Neural progenitor cell (in vitro differentiated cells): ENCODE measurements around the gene SMAP2.
"Not testable (repeated sequence)": the region's sequence is repeated elsewhere in the genome, so short reads cannot be mapped to it uniquely, and the experiment has no call there.

Source experiments
- EZH2 ChIP-seq: fragments of 200-600 bp; sonication (generic); IDR thresholded peaks from 2 replicates; pipeline ENCODE4 v1.6.1; 2017; ENCODE audit warnings: antibody characterized with exemption, mild to moderate bottlenecking, moderate library complexity
- EZH2phosphoT487 ChIP-seq: fragments of 200-600 bp; sonication (generic); IDR thresholded peaks from 2 replicates; pipeline ENCODE4 v1.6.1; 2017; ENCODE audit warnings: antibody characterized with exemption
- TF ChIP-seq, protein P1 (sequence below): fragments of 200-600 bp; sonication (generic); IDR thresholded peaks from 2 replicates; pipeline ENCODE4 v1.5.1; 2017; ENCODE audit warnings: antibody characterized with exemption, mild to moderate bottlenecking

DNA sequence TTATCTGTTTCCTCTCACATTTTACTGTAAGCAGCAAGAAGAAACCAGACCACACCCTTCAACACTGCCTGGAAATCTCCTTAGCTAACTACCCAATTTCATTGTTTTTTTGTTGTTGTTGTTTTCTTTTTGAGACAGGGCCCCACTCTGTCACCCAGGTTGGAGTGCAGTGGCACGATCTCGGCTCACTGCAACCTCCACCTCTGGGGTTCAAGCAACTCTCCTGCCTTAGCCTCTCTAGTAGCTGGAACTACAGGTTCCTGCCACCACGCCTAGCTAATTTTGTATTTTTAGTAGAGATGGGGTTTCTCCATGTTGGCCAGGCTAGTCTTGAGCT lies 31.2 kb upstream of the SMAP2 start:
- TF ChIP-seq, protein P1, sequence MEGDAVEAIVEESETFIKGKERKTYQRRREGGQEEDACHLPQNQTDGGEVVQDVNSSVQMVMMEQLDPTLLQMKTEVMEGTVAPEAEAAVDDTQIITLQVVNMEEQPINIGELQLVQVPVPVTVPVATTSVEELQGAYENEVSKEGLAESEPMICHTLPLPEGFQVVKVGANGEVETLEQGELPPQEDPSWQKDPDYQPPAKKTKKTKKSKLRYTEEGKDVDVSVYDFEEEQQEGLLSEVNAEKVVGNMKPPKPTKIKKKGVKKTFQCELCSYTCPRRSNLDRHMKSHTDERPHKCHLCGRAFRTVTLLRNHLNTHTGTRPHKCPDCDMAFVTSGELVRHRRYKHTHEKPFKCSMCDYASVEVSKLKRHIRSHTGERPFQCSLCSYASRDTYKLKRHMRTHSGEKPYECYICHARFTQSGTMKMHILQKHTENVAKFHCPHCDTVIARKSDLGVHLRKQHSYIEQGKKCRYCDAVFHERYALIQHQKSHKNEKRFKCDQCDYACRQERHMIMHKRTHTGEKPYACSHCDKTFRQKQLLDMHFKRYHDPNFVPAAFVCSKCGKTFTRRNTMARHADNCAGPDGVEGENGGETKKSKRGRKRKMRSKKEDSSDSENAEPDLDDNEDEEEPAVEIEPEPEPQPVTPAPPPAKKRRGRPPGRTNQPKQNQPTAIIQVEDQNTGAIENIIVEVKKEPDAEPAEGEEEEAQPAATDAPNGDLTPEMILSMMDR = not testable (repeated sequence)
- not testable (repeated sequence) for TF ChIP-seq EZH2, EZH2phosphoT487
